Large intestine (tissue), 3 donors: ENCODE results near the gene FFAR4. TPM values are rescaled to one million over a fixed set of nuclear protein-coding genes. Genes with fewer than 3 reads are reported as not detected.
A peak's percentile ranks its signal among the peaks of the same experiment; 100 is the strongest.

Experiments
- DNase-seq, 2 donors: peaks; one replicate each; pipeline versions ENCODE4 v3.0.0 to v3.0.0-alpha.2; 2013
- H3K27ac ChIP-seq: one replicate; pipeline ENCODE4 v1.5.1; 2013; ENCODE audit warnings: low read length
- H3K27me3 ChIP-seq: 2 replicates; pipeline ENCODE4 v1.6.1; 2013; ENCODE audit warnings: low read length; ENCODE audit not compliant: control insufficient read depth, insufficient read depth
- H3K36me3 ChIP-seq: 2 replicates; pipeline ENCODE4 v1.6.1; 2013; ENCODE audit warnings: low read length; ENCODE audit not compliant: control insufficient read depth, insufficient read depth
- H3K4me1 ChIP-seq: one replicate; pipeline ENCODE4 v1.6.1; 2013; ENCODE audit warnings: low read length; ENCODE audit not compliant: control insufficient read depth, insufficient read depth
- H3K4me3 ChIP-seq: one replicate; pipeline ENCODE4 v1.5.1; 2013; ENCODE audit warnings: low read length
- H3K9me3 ChIP-seq: one replicate; pipeline ENCODE4 v1.6.1; 2013; ENCODE audit warnings: mild to moderate bottlenecking, low read depth, low read length, moderate library complexity; ENCODE audit not compliant: control insufficient read depth
- WGBS: methylation state at CpG from one replicate; pipeline ENCODE4 v1.1.5; 2013; ENCODE audit warnings: low lambda C conversion rate; ENCODE audit not compliant: insufficient coverage; 5-methylcytosine and 5-hydroxymethylcytosine counted together
- polyA plus RNA-seq: library from polyadenylated mRNA; unstranded; fragments of 120-200 nt; gene quantifications from one replicate; pipeline ENCODE4 v1.2.1, GENCODE V29; 2013

FFAR4 gene
- polyA plus RNA-seq, 1 donor = 0.51 TPM

- Histone ChIP-seq H3K36me3 (no peaks in the 10 kb centered on the region), H3K4me3 (no peak overlapping the region), H3K9me3 (no peaks in the 10 kb centered on the region), H3K4me1 (peaks cover 33% of the 10 kb centered on the region), H3K27ac (peak overlapping the region; percentile 33), H3K27me3 (no peaks in the 10 kb centered on the region)
- 41% methylated on average over 3 of the region's 4 CpGs for WGBS
- DNase-seq = peak in 1 of 2 donors; percentile 56
Measured at GRCh38 chr10:93550606-93551005, 15.9 kb upstream of the FFAR4 start.

- 83% methylated on average over 1 of the region's 3 CpGs for WGBS
- Histone ChIP-seq H3K36me3 (no peaks in the 10 kb centered on the region), H3K4me3 (no peak overlapping the region), H3K27me3 (no peaks in the 10 kb centered on the region), H3K4me1 (peaks cover 33% of the 10 kb centered on the region), H3K27ac (no peak overlapping the region), H3K9me3 (no peaks in the 10 kb centered on the region)
- no peak for DNase-seq
Measured at GRCh38 chr10:93552780-93553179, 13.7 kb upstream of the FFAR4 start.

- H3K9me3 ChIP-seq = no peaks in the 10 kb centered on the region
- no peaks in the 10 kb centered on the region for H3K36me3 ChIP-seq
- H3K27me3 ChIP-seq = no peaks in the 10 kb centered on the region
- DNase-seq = peak in 1 of 2 donors; percentile 43
- H3K4me3 ChIP-seq = no peak overlapping the region
- no peak overlapping the region for H3K27ac ChIP-seq
- WGBS = 83% methylated on average over 1 of the region's 8 CpGs
- peaks cover 33% of the 10 kb centered on the region for H3K4me1 ChIP-seq
Measured at GRCh38 chr10:93553482-93554315, 12.8 kb upstream of the FFAR4 start.

GRCh38 chr10:93554316-93554663 lies 12.2 kb upstream of the FFAR4 start:
- no peaks in the 10 kb centered on the region for H3K27me3 ChIP-seq

GRCh38 chr10:93554760-93555432 lies 11.6 kb upstream of the FFAR4 start:
- Histone ChIP-seq H3K36me3 (no peaks in the 10 kb centered on the region), H3K4me3 (no peak overlapping the region), H3K9me3 (peaks cover 5% of the 10 kb centered on the region), H3K4me1 (peaks cover 29% of the 10 kb centered on the region), H3K27me3 (no peaks in the 10 kb centered on the region), H3K27ac (no peak overlapping the region)
- WGBS = 0% methylated on average over 1 of the region's 14 CpGs
- DNase-seq = peak; percentile 41 to 60

More at GRCh38 chr10:93554316-93554663, 12.2 kb upstream of the FFAR4 start:
- no CpG with 5 or more reads among the region's 1 CpG for WGBS
- peaks cover 29% of the 10 kb centered on the region for H3K4me1 ChIP-seq
- H3K9me3 ChIP-seq = no peaks in the 10 kb centered on the region
- no peaks in the 10 kb centered on the region for H3K36me3 ChIP-seq
- no peak overlapping the region for H3K4me3 ChIP-seq
- no peak overlapping the region for H3K27ac ChIP-seq
- DNase-seq = peak in 1 of 2 donors; percentile 32

- H3K9me3 ChIP-seq = peaks cover 5% of the 10 kb centered on the region
- no peak for DNase-seq
- H3K27me3 ChIP-seq = no peaks in the 10 kb centered on the region
- H3K4me1 ChIP-seq = peaks cover 9% of the 10 kb centered on the region
- no peak overlapping the region for H3K4me3 ChIP-seq
- no peak overlapping the region for H3K27ac ChIP-seq
- no peaks in the 10 kb centered on the region for H3K36me3 ChIP-seq
- WGBS = no CpG with 5 or more reads among the region's 9 CpGs
Measured at GRCh38 chr10:93559490-93559889, 7.0 kb upstream of the FFAR4 start.

- no peak overlapping the region for H3K4me3 ChIP-seq
- no CpG with 5 or more reads among the region's 6 CpGs for WGBS
- no peaks in the 10 kb centered on the region for H3K4me1 ChIP-seq
- peaks cover 7% of the 10 kb centered on the region for H3K27me3 ChIP-seq
- DNase-seq = no peak
- H3K9me3 ChIP-seq = peaks cover 5% of the 10 kb centered on the region
- H3K27ac ChIP-seq = no peak overlapping the region
- no peaks in the 10 kb centered on the region for H3K36me3 ChIP-seq
Measured at GRCh38 chr10:93560541-93560940, 5.9 kb upstream of the FFAR4 start.

GRCh38 chr10:93565446-93565845 lies 1.0 kb upstream of the FFAR4 start:
- WGBS = 80% methylated on average over 1 of the region's 3 CpGs

GRCh38 chr10:93567277-93568104 lies 1.0 kb downstream of the FFAR4 start:
- no peak for DNase-seq
- WGBS = 20% methylated on average over 1 of the region's 33 CpGs
- H3K36me3 ChIP-seq = no peaks in the 10 kb centered on the region
- H3K9me3 ChIP-seq = no peaks in the 10 kb centered on the region
- no peak overlapping the region for H3K27ac ChIP-seq
- H3K4me3 ChIP-seq = no peak overlapping the region
- no peaks in the 10 kb centered on the region for H3K4me1 ChIP-seq
- H3K27me3 ChIP-seq = peaks cover 61% of the 10 kb centered on the region

More at GRCh38 chr10:93565446-93565845, 1.0 kb upstream of the FFAR4 start:
- Histone ChIP-seq H3K27ac (no peak overlapping the region), H3K27me3 (peaks cover 51% of the 10 kb centered on the region), H3K9me3 (no peaks in the 10 kb centered on the region), H3K4me3 (no peak overlapping the region), H3K36me3 (no peaks in the 10 kb centered on the region), H3K4me1 (no peaks in the 10 kb centered on the region)
- DNase-seq = no peak

- no peak overlapping the region for H3K4me3 ChIP-seq
- WGBS = no CpG with 5 or more reads among the region's 21 CpGs
- DNase-seq = no peak
Measured at GRCh38 chr10:93568105-93568390, 1.6 kb downstream of the FFAR4 start.

More at GRCh38 chr10:93568105-93568390, 1.6 kb downstream of the FFAR4 start:
- Histone ChIP-seq H3K27me3 (peaks cover 61% of the 10 kb centered on the region), H3K4me1 (no peaks in the 10 kb centered on the region), H3K27ac (no peak overlapping the region), H3K9me3 (no peaks in the 10 kb centered on the region), H3K36me3 (no peaks in the 10 kb centered on the region)
